IMR-90 (cell line): ENCODE data around the gene MLLT10. TPM values are rescaled to one million over a fixed set of nuclear protein-coding genes. Genes with fewer than 3 reads are reported as not detected.

Source experiments
- ATAC-seq: fragments of 200-7000 bp; cut with Tn5 transposase; 2 replicates; pipeline ENCODE4 v1.9.1; 2020; ENCODE audit warnings: low read depth, mild to moderate bottlenecking, moderate library complexity
- BruUV-seq: library from RNA; stranded (reverse); fragments of 400-500 nt; replicated peaks from 2 replicates; lab custom pipeline; 2021; lab: Mats Ljungman, UMichigan
- CTCF ChIA-PET: fragments of 300-600 bp; formaldehyde crosslinking; extraction: SDS; loops from one replicate; lab custom pipeline; 2021; ENCODE audit warnings: antibody characterized with exemption; lab: Yijun Ruan, JAX
- POLR2A ChIA-PET: fragments of 300-600 bp; sonication (Branson Sonifier 250); formaldehyde crosslinking; loops from one replicate; lab custom pipeline; 2022; ENCODE audit warnings: antibody characterized with exemption; ENCODE audit not compliant: unreplicated experiment; lab: Charles Lee
- DNase-seq: peaks from one replicate; pipeline ENCODE4 v3.0.0; 2013
- H2AFZ ChIP-seq: replicated peaks from 2 replicates; pipeline ENCODE3; 2013; ENCODE audit warnings: low read length, mild to moderate bottlenecking; ENCODE audit not compliant: poor library complexity
- H2AK5ac ChIP-seq: 2 replicates; pipeline ENCODE4 v1.6.1; 2013; ENCODE audit warnings: low read depth, low read length, inconsistent platforms
- H2AK9ac ChIP-seq: replicated peaks from 2 replicates; pipeline ENCODE3; 2013; ENCODE audit warnings: mild to moderate bottlenecking, low read depth, low read length, moderate library complexity; ENCODE audit not compliant: poor library complexity
- H2BK120ac ChIP-seq: 2 replicates; pipeline ENCODE4 v1.6.1; 2013; ENCODE audit warnings: low read depth, low read length, inconsistent platforms
- H2BK15ac ChIP-seq: 3 replicates; pipeline ENCODE4 v1.6.1; 2013; ENCODE audit warnings: low read depth, low read length, inconsistent platforms
- H2BK20ac ChIP-seq: 2 replicates; pipeline ENCODE4 v1.6.1; 2013; ENCODE audit warnings: low read depth, mild to moderate bottlenecking, inconsistent platforms, low read length, moderate library complexity
- H2BK5ac ChIP-seq: 2 replicates; pipeline ENCODE4 v1.6.1; 2013; ENCODE audit warnings: mild to moderate bottlenecking, low read depth, low read length, inconsistent platforms; ENCODE audit not compliant: poor library complexity, severe bottlenecking
- H3K14ac ChIP-seq: replicated peaks from 2 replicates; pipeline ENCODE4 v1.6.1; 2013; ENCODE audit warnings: low read depth, low read length, inconsistent platforms
- H3K18ac ChIP-seq: 2 replicates; pipeline ENCODE4 v1.6.1; 2013; ENCODE audit warnings: low read depth, low read length, control low read depth
- H3K23ac ChIP-seq: 2 replicates; pipeline ENCODE4 v1.6.1; 2013; ENCODE audit warnings: low read depth, low read length, inconsistent platforms
- H3K27ac ChIP-seq: 2 replicates; pipeline ENCODE4 v1.5.1; 2013; ENCODE audit warnings: mild to moderate bottlenecking, control low read depth, low read length; ENCODE audit not compliant: insufficient read depth
- H3K27me3 ChIP-seq: 2 replicates; pipeline ENCODE4 v1.6.1; 2013; ENCODE audit warnings: low read length; ENCODE audit not compliant: control insufficient read depth, insufficient read depth
- H3K36me3 ChIP-seq: 2 replicates; pipeline ENCODE4 v1.6.1; 2013; ENCODE audit warnings: low read length, mixed read lengths; ENCODE audit not compliant: control insufficient read depth, insufficient read depth
- H3K4ac ChIP-seq: 2 replicates; pipeline ENCODE4 v1.6.1; 2013; ENCODE audit warnings: low read depth, low read length, inconsistent platforms
- H3K4me1 ChIP-seq: 2 replicates; pipeline ENCODE4 v1.6.1; 2013; ENCODE audit warnings: low read length, mixed read lengths; ENCODE audit not compliant: control insufficient read depth, insufficient read depth
- H3K4me2 ChIP-seq: 2 replicates; pipeline ENCODE4 v1.6.1; 2013; ENCODE audit warnings: low read depth, mild to moderate bottlenecking, control low read depth, low read length, moderate library complexity
- H3K4me3 ChIP-seq: 2 replicates; pipeline ENCODE4 v1.5.1; 2013; ENCODE audit warnings: low read depth, mild to moderate bottlenecking, control low read depth, low read length, moderate library complexity; ENCODE audit not compliant: insufficient read depth
- H3K56ac ChIP-seq: 2 replicates; pipeline ENCODE4 v1.6.1; 2013; ENCODE audit warnings: low read length, inconsistent platforms; ENCODE audit not compliant: insufficient read depth; ENCODE audit errors: extremely low read depth
- H3K79me1 ChIP-seq, 2 experiments: 2 replicates each; pipeline ENCODE4 v1.6.1; 2013; ENCODE audit warnings: low read length in 2 of 2, inconsistent platforms in 1 of 2, low read depth in 1 of 2
- H3K9ac ChIP-seq: 2 replicates; pipeline ENCODE4 v1.6.1; 2013; ENCODE audit warnings: low read depth, low read length, control low read depth
- H3K9me1 ChIP-seq: 2 replicates; pipeline ENCODE4 v1.6.1; 2013; ENCODE audit warnings: low read length, inconsistent platforms; ENCODE audit not compliant: insufficient read depth
- H3K9me3 ChIP-seq: 2 replicates; pipeline ENCODE4 v1.6.1; 2013; ENCODE audit warnings: low read length; ENCODE audit not compliant: control insufficient read depth, insufficient read depth
- H4K20me1 ChIP-seq: 2 replicates; pipeline ENCODE4 v1.6.1; 2013; ENCODE audit warnings: low read length, inconsistent platforms; ENCODE audit not compliant: insufficient read depth
- H4K5ac ChIP-seq: 2 replicates; pipeline ENCODE4 v1.6.1; 2013; ENCODE audit warnings: mild to moderate bottlenecking, low read depth, low read length, control low read depth
- H4K8ac ChIP-seq, 2 experiments: 2 replicates each; pipeline ENCODE4 v1.6.1; 2013; ENCODE audit warnings: low read depth in 2 of 2, low read length in 2 of 2, control low read depth in 1 of 2, inconsistent platforms in 1 of 2
- H4K91ac ChIP-seq: 2 replicates; pipeline ENCODE4 v1.6.1; 2013; ENCODE audit warnings: low read depth, low read length, inconsistent platforms; ENCODE audit not compliant: insufficient read depth
- CEBPB ChIP-seq: IDR thresholded peaks from 2 replicates; pipeline ENCODE4 v1.6.1; 2012; ENCODE audit warnings: low read depth, low read length, improper control_type of control experiment
- MAFK ChIP-seq: IDR thresholded peaks from 2 replicates; pipeline ENCODE4 v1.6.1; 2012; ENCODE audit warnings: low read depth, low read length, improper control_type of control experiment
- MAZ ChIP-seq: IDR thresholded peaks from 2 replicates; pipeline ENCODE4 v1.6.1; 2012; ENCODE audit warnings: low read depth, mild to moderate bottlenecking, low read length, improper control_type of control experiment, moderate library complexity, borderline replicate concordance
- POLR2A ChIP-seq: IDR thresholded peaks from 2 replicates; pipeline ENCODE4 v1.6.1; 2012; ENCODE audit warnings: mild to moderate bottlenecking, low read depth, low read length
- RAD21 ChIP-seq: IDR thresholded peaks from 2 replicates; pipeline ENCODE4 v1.6.1; 2012; ENCODE audit warnings: low read length, improper control_type of control experiment
- RFX5 ChIP-seq: IDR thresholded peaks from 2 replicates; pipeline ENCODE4 v1.8.0; 2012; ENCODE audit warnings: low read depth, mild to moderate bottlenecking, low read length, moderate library complexity
- WGBS, 2 experiments: methylation state at CpG; one replicate each; pipeline versions ENCODE4 v1.1.5 to v1.1.7; 2013; ENCODE audit warnings: missing lambda C conversion rate in 2 of 2; ENCODE audit not compliant: insufficient read length in 1 of 2; ENCODE audit errors: extremely low coverage in 2 of 2; 5-methylcytosine and 5-hydroxymethylcytosine counted together
- dilution Hi-C: fragments of 300-500 bp; cut with HindIII; formaldehyde crosslinking; loops from one replicate; pipeline ENCODE4 v1.14.3; 2018; ENCODE audit warnings: low sequenced_read_pairs; ENCODE audit not compliant: unreplicated experiment
- in situ Hi-C: fragments of 300-500 bp; cut with MboI; formaldehyde crosslinking; loops from 3 replicates; pipeline ENCODE4 v1.14.3; 2019; ENCODE audit warnings: low sequenced_read_pairs, inconsistent platforms, mixed read lengths
- intact Hi-C: fragments of 100-400 bp; cut with micrococcal nuclease; formaldehyde crosslinking; loops from 2 replicates; pipeline ENCODE4 v1.10.0; 2022
- polyA plus RNA-seq, 3 experiments: library from polyadenylated mRNA; depleted of rRNA; stranded (reverse); fragments of >200 nt; gene quantifications; 2 replicates each; pipeline ENCODE4 v1.2.3, GENCODE V29; 2012; ENCODE audit warnings: low replicate concordance in 1 of 3
- total RNA-seq: library from RNA; depleted of rRNA; stranded (reverse); fragments of >200 nt; gene quantifications from 2 replicates; pipeline ENCODE4 v1.2.3, GENCODE V29; 2012
- TF ChIP-seq, protein P1 (sequence below): fragments of 150-350 bp; IDR thresholded peaks from 2 replicates; pipeline ENCODE4 v1.6.1; 2016; ENCODE audit warnings: low read depth, mild to moderate bottlenecking, low read length, moderate library complexity, borderline replicate concordance
- TF ChIP-seq, protein P2 (sequence below): fragments of 150-350 bp; IDR thresholded peaks from 2 replicates; pipeline ENCODE4 v1.6.1; 2017; ENCODE audit warnings: mild to moderate bottlenecking, antibody characterized with exemption, low read length, low read depth
- TF ChIP-seq, protein P3 (sequence below): conservative IDR thresholded peaks from 2 replicates; pipeline ENCODE4 v1.5.1; 2012; ENCODE audit warnings: mild to moderate bottlenecking, low read depth, low read length, improper control_type of control experiment

Gene MLLT10
- total and polyA plus RNA-seq, 2 of the 4 experiments (the other 2 are of a cell fraction), result 22.5 to 29.0 TPM

DNA sequence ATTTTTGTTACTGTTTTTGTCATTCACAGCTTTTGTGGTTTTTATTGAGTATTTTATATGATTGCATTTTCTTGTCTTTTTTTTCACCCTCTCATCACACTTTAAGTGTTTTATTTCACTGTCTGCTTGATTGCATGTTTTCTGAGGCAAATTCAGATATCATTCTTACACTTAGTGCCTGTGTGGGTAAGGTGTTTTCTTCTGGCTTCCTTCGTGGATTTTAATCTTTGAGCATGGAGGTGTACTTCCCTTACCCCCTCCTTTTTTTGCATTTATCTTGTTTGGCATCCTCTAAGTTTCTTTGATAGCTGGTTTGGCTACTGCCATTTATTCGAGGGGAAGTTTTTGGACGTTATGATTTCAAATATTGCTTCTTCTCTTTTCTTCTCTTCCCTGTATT, 127.9 kb downstream of the MLLT10 start:
- no CpG with 5 or more reads among the region's 3 CpGs for WGBS, 2 experiments
- no peak overlapping the region for H4K8ac ChIP-seq
- H4K5ac ChIP-seq, result no peak overlapping the region
- ATAC-seq (no peak), DNase-seq (no peak)
- in situ Hi-C loops (no loop called here), dilution Hi-C loops (no loop called here), intact Hi-C loops (no loop called here)
- no peak overlapping the region for H2BK5ac ChIP-seq
- no peak overlapping the region for H2BK15ac ChIP-seq
- H3K14ac ChIP-seq, result no peak overlapping the region
- H3K4me1 ChIP-seq, result no peaks in the 10 kb centered on the region
- H3K23ac ChIP-seq, result no peak overlapping the region
- peaks cover 3% of the 10 kb centered on the region; the same call in 1 of the 2 replicates for H3K36me3 ChIP-seq
- no peak overlapping the region for H3K9ac ChIP-seq
- CTCF ChIA-PET, result interaction anchor here (0.6 kb wide), 1 partner anchor 70 kb away, joined by 3 read pairs; no protein-coding TSS in a partner anchor
- no peak overlapping the region for H2BK120ac ChIP-seq
- H4K20me1 ChIP-seq, result peaks cover 5% of the 10 kb centered on the region; the same call in 1 of the 2 replicates
- no peaks in the 10 kb centered on the region for H3K9me1 ChIP-seq
- no TSS peak for BruUV-seq
- H3K18ac ChIP-seq, result no peak overlapping the region
- H3K79me1 ChIP-seq, result peaks cover 18 to 54% of the 10 kb centered on the region in 2 experiments
- POLR2A ChIA-PET, result no interaction called here
- H3K4me3 ChIP-seq, result no peak overlapping the region
- no peak overlapping the region for H3K27ac ChIP-seq
- no peak overlapping the region for H3K4ac ChIP-seq
- no peaks in the 10 kb centered on the region for H3K9me3 ChIP-seq
- no peak overlapping the region; the same call in 1 of the 2 replicates for H3K56ac ChIP-seq
- H3K4me2 ChIP-seq, result no peak overlapping the region
- H2AK9ac ChIP-seq, result no peak overlapping the region
- TF ChIP-seq, protein P1, sequence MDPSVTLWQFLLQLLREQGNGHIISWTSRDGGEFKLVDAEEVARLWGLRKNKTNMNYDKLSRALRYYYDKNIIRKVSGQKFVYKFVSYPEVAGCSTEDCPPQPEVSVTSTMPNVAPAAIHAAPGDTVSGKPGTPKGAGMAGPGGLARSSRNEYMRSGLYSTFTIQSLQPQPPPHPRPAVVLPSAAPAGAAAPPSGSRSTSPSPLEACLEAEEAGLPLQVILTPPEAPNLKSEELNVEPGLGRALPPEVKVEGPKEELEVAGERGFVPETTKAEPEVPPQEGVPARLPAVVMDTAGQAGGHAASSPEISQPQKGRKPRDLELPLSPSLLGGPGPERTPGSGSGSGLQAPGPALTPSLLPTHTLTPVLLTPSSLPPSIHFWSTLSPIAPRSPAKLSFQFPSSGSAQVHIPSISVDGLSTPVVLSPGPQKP, result no peak
- TF ChIP-seq RFX5 (no peak), RAD21 (no peak), CEBPB (no peak), MAFK (no peak), MAZ (no peak), POLR2A (no peak)
- TF ChIP-seq, protein P2, sequence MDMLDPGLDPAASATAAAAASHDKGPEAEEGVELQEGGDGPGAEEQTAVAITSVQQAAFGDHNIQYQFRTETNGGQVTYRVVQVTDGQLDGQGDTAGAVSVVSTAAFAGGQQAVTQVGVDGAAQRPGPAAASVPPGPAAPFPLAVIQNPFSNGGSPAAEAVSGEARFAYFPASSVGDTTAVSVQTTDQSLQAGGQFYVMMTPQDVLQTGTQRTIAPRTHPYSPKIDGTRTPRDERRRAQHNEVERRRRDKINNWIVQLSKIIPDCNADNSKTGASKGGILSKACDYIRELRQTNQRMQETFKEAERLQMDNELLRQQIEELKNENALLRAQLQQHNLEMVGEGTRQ, result no peak
- TF ChIP-seq, protein P3, sequence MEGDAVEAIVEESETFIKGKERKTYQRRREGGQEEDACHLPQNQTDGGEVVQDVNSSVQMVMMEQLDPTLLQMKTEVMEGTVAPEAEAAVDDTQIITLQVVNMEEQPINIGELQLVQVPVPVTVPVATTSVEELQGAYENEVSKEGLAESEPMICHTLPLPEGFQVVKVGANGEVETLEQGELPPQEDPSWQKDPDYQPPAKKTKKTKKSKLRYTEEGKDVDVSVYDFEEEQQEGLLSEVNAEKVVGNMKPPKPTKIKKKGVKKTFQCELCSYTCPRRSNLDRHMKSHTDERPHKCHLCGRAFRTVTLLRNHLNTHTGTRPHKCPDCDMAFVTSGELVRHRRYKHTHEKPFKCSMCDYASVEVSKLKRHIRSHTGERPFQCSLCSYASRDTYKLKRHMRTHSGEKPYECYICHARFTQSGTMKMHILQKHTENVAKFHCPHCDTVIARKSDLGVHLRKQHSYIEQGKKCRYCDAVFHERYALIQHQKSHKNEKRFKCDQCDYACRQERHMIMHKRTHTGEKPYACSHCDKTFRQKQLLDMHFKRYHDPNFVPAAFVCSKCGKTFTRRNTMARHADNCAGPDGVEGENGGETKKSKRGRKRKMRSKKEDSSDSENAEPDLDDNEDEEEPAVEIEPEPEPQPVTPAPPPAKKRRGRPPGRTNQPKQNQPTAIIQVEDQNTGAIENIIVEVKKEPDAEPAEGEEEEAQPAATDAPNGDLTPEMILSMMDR, result no peak
- H3K27me3 ChIP-seq, result no peaks in the 10 kb centered on the region
- H4K91ac ChIP-seq, result no peak overlapping the region
- H2AK5ac ChIP-seq, result no peak overlapping the region
- H2AFZ ChIP-seq, result no peak overlapping the region
- H2BK20ac ChIP-seq, result no peak overlapping the region
